Non-pigmented ciliary epithelial cell (primary cell): Measurements from ENCODE around the gene TCP10L.
A peak's percentile ranks its signal among the peaks of the same experiment; 100 is the strongest.
"Not testable (repeated sequence)": the region's sequence is repeated elsewhere in the genome, so short reads cannot be mapped to it uniquely, and the experiment has no call there.

ENCODE experiments used
- DNase-seq: peaks from one replicate; pipeline ENCODE4 v3.0.0-alpha.2; 2010; ENCODE audit warnings: low read depth

TCP10L gene

DNA sequence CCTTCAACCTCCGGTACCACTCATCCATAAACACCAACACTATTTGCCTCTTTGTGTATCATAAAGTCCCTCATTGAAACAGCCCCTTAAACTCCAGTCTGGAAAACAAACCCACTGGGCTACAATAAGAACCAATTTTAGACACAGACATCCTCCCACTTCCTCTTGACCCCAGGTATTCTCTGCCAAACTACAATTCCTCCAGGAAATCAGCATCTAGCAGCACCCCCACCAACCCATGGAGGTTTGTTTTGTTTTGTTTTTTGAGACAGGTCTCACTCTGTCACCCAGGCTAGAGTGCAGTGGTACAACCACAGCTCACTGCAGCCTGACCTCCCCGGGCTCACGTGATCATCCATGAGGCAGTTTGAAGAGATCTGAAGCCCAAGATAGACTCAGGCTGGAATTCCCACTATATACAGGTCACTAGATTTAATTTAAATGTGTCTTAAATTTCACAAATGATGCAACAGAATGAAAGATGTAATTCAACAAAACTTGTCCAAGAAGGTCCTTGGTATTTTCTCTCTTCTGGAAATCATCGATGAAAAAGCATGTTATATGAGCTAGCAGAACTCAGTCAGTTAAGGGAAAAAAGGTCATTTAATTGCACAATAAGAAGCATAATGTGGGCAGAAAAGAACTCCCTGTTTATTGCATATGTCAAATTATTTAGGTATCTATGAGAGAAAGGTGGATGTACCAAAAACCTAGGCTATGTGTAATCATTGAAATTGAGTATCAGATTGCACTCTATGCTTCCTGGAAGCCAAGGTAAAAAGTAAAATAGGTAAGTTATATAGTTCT, 30.3 kb downstream of the TCP10L start:
- DNase-seq = no peak

DNA sequence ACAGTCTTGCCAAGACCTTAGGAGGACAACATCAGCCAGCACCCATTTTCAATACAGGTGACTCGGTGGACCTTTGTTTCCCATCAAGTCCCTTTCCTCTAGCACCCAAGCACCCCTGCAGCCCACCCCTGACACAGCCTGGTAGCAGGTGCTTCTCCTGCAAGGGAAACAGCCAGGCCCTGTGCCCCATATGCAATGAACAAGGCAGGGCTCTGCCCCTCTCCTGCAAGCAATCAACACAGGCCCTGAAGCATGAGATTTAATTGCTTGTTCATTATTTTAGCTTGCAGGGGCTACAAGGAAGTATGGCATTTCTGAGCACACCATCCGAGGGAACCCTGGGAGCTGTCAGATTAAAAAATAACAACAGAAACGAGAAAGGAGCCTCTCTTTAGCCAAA, 35.4 kb downstream of the TCP10L start:
- no peak for DNase-seq

DNA sequence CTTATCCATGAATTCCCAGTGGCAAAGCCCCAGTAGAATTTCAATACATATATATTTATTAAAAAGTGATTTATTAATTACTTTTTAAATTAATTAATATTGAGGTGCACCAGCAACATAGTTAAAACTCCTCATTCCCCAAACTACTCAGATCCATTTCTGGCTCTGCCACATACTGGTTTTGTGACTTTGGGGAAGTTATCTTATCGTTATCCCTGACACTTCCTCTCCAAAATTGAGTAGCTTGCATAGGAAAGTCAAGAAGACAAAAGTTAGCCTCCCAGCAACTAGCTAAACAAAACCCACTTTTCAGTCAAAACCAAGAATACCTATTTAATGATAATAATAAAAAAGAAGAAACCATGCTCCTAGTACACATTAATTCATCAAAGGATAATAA, 35.9 kb downstream of the TCP10L start:
- DNase-seq = no peak

DNA sequence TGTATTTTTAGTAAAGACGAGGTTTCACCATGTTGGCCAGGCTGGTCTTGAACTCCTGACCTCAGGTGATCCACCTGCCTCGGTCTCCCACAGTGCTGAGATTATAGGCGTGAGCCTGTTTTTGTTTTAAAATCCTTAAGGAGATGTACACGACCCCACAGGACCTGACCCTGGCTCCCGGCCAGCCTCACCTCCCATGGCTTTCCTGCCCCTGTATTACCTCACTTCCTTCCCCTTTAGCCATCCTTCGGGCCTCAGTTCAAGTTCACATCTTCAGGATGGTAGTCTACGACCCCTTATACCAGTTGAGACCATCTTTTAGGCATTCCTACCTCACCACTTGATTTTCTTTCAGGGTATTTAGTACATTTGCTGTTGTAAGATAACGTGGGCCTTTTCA, 36.3 kb downstream of the TCP10L start:
- DNase-seq = no peak

DNA sequence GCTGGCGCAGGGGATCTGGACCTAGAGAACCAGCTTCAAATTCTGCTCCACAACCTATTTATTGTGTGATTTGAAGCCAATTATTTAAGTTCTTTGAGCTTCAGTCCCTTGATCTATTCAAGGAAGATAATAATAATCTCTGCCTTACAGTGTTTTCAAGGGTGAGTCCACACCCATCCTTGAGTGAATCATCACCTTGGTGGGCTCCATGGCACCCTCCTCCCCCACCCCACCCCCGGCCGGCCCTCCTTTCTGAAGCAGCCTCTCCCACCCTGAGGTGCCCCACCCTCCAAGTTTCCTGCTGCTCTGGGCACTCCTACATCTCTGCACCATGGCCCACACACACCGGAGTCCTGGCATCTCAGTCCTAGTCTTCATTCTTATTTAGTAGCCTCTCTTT, 38.3 kb downstream of the TCP10L start:
- DNase-seq = no peak

DNA sequence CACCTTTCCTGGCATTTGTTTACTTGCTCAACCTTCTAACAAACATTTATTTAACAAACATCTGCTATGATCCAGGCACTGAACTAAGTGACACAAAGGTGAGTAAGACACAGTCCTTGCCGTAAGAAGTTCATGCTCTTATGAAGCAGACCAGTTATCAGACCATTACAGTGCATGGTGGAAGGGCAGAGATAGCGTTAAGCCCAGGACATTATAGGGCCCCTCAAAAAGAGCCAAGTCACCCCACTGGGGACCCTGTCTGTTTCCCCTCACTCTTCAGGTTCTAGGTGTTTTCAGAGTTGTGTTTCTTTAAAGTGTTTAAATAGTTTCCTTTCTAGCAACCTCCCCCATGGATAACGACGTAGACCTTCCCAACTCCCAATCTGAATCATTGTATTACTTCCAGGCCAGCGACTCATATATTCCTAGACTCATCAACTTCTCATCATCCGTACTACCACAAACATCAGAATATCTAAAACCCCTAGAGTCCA, 39.3 kb downstream of the TCP10L start:
- DNase-seq = peak; percentile 8

DNA sequence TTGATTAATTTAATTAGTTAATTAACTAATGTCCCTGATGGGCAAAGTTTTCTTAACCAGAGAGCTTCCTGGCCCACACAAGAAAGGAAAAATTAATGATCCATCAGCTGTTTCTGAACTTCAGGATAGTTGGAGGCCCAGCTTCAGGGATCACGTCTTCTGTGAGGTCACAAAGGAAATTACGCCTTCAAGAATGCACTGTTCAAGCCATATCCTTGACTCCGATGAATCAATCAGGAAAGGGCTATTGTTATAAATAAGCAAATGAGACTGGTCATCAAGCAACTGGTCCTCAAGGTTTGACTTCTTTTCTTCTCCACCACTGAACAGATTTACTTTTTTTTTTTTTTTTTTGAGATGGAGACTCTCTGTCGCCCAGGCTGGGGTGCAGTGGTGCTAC, 40.6 kb downstream of the TCP10L start:
- DNase-seq = no peak

DNA sequence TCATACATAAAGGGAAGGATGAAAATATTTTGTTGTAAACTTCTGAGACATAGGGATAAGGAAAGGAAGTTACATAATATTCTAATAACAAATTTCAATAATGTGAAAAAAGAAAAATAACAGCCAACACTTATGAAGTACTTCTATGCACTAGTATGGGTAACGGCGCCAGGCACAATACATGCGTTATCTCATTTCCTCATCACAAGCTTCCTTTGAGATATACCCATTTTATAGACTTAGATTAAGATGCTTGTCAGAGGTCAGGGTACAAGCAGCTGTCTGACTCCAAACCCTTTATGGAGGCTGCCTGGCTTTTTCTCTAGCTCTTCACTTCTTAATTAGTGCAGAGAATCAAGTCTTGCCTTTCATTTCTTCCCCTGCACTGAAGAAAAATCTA, 41.3 kb downstream of the TCP10L start:
- DNase-seq = no peak

DNA sequence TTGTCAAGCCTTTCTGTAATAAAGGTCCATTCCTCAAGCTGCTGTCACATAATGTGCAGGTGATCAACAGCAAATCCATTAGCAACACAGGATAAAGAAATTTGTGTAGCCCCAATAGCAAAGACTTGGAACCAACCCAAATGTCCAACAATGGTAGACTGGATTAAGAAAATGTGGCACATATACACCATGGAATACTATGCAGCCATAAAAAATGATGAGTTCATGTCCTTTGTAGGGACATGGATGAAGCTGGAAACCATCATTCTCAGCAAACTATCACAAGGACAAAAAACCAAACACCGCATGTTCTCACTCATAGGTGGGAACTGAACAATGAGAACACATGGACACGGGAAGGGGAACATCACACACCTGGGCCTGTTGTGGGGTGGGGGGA, 42.3 kb downstream of the TCP10L start:
- DNase-seq = not testable (repeated sequence)

DNA sequence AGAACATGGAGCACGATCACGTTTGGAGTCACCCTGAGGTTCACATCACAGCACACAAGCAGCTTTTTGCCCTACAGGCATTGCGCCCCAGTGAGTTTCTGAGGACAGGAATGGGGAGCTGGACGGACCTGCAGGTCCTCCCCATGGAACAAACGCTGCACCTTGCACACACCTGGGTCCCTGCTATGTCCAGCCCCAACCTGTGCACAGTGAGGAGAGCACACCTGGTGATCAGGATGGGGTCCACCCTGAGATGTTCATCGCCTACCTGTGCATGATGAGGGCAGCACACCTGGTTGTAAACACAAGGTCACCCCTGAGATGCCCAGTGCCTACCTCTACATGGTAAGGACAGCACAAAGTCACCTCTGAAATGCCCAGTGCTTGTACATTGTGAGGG, 45.9 kb downstream of the TCP10L start:
- no peak for DNase-seq

DNA sequence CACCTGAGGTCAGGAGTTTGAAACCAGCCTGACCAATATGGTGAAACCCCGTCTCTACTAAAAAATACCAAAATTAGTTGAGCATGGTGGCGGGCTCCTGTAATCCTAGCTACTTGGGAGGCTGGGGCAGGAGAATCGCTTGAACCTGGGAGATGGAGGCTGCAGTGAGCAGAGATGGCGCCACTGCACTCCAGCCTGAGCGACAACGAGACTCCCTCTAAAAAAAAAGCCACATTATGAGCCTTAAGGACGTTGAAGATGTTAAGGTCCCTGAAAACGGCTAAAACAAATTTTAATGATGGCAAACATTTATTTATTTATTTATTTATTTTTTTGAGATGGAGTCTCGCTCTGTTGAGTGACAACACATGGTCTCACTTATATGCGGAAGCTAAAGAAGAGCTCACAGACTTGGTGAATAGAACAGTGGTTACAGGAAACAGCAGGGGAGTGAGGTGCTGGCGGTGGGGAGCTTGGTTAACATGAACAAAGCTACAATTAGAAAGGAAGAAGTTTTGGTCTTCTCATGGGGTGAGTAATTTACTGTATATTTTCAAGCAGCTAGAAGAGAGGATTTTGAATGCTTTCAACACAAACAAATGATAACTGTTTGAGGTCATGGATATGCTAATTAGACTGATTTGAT, 47.1 kb downstream of the TCP10L start:
- DNase-seq = no peak

DNA sequence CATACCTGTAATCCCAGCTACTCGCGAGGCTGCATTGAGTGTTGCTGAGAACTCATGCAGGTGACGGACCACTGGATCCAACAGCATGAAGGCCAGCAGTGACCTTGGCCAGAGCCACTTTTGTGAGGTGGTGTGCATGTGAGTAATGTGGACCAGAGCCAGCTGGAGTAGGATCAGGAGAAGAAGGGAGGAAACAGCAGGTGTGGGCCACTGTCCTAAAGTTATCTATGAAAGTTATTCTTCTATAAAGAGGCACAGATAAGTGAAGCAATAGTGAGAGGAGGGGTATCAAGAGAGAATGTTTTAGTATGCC, 47.8 kb downstream of the TCP10L start:
- no peak for DNase-seq

DNA sequence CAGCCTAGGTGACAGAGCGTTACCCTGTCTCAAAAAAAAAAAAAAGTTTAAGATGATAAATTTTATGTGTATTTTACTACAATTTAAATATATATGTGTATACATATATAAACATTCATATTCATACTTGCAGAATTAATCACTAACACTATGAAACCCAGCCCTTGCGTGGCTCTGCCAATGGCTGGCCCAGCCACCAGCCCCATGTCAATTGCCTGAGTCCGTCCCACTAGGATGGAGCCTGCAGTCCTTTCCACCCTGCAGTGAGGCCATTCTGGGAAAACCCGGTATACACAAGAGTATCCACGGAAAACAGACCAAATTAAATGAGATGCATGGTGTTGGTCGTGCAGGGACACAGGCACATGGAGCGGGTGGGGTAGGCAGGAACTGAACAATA, 49.7 kb downstream of the TCP10L start:
- DNase-seq = no peak

DNA sequence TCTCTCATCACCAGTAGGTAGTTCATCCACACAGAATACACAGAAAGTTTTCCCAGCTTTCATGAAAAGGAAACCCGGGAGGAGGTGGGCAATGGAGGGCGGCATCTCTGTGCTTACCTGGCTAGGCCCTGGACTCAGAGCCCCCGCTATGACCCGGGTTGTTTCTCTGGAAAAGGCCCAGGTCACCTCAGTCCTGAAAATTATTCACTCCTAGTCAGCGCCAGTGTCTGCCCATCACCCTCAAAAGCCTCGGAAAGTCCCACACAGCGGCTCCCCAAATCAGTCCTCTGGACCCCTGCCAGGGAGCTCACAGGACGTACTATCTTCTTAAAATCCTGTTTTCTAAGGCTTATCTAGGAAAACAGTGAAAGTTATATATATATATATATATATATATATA, 51.2 kb downstream of the TCP10L start:
- no peak for DNase-seq

DNA sequence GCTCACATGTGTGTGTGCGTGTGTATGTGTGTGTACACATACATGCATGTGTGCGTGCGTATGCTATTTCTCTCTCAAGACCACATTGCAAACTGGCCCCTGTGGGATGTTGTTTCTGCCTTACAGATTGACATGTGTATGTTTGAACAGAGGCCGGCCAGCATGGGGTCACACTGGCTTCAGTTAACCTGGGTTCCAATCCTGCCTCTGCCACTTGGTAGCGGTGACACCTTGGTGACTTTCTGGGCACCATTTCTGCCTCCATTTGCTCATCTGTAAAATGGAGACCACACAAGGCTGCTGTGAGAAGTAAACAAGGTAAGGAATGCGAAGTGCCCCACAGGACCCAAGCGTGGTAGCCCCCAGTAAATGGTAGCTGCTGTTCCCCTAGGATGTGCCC, 51.7 kb downstream of the TCP10L start:
- DNase-seq = no peak

DNA sequence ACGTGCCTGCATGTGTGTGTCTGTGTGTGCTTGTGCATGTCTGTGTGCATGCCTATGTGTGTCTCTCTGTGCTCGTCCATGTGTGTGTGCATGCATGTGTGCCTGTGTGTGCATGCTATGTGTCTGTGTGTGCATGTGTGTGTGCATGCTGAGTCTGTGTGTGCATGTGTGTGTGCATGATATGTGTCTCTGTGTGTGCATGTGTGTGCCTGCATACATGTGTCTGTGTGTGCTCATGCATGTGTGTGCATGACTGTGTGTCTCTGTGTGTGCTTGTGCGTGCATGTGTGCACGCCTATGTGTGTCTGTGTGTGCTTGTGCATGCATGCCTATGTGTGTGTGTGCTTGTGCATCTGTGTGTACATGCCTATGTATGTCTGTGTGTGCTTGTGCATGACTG, 52.3 kb downstream of the TCP10L start:
- no peak for DNase-seq

DNA sequence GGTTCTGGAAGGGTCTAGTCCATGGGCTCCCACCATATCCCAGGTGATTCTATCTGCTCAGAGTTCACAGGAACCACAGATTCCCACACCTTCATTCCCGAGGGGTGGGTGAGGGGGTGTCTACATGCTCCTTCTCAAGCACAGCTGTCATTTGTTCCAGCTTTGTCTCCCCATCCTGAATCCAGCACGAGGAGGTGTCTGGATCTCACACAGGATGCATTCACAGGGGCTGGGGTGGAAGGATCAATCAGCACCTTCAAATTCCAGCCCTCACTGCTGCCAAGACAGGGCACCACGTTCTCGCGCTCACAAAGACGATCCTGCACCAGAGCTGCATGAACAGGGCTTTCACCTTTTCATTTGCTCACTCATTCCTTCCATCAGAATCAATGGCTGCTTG, 52.7 kb downstream of the TCP10L start:
- no peak for DNase-seq

DNA sequence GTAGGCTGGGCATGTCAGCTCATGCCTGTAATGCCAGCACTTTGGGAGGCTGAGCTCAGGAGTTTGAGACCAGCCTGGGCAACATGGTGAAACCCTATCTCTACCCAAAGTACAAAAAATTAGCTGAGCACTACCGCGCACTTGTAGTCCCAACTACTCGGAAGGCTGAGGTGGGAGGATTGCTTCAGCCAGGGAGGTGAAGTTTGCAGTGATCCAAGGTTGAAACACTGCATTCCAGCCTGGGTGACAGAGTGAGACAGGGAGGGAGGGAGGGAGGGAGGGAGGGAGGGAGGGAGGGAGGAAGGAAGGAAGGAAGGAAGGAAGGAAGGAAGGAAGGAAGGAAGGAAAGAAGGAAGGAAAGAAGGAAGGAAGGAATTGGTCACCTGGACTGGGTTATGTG, 53.8 kb downstream of the TCP10L start:
- DNase-seq = not testable (repeated sequence)

DNA sequence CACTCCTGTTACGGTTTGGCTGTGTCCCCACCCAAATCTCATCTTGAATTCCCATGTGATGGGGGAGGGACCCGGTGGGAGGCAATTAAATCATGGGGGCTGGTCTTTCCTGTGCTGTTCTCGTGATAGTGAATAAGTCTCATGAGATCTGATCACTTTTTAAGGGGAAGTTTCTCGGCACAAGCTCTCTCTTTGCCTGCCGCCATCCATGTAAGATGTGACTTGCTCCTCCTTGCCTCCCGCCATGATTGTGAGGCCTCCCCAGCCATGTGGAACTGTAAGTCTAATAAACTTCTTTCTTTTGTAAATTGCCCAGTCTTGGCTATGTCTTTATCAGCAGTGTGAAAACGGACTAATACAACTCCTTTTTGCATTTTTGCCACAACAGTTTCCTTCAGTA, 54.5 kb downstream of the TCP10L start:
- not testable (repeated sequence) for DNase-seq

DNA sequence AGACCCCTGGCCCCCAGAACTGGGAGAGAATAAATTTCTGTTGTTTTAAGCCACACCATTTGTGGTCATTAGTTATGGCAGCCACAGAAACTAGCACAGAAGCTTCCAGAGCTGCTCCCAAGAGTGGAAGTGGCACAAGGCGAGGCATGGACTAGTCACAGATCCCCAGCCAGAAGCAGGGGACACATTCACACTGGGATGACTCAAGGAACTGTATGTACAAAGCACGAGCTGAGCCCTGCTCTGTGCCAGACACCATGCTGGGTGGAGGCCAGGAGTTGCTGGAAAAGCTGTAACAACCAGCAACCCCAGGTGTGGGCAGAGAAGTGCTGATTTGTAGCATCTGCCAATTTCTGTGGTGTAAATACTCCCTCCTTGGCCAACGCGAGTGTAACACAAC, 55.6 kb downstream of the TCP10L start:
- no peak for DNase-seq

DNA sequence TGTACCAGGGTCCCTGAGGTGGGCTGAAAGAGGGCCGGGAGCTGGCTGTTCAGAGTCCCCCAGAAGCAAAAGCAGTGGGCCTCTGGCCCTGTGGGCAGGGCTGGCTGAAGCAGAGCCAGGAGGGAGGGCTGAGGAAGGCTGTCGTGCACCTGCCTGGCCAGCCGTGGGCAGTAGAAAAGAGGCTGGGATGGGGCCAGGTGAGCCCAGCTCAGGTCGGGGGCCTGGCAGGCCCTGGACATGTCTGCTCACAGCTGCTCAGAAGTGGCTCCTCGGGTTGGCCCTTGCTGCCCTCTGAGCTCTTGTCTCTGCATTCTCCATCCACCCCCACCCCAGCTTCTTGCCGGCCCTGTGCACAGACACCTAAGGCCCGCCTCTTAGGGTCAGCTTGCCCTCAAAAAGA, 60.0 kb downstream of the TCP10L start:
- DNase-seq = no peak

DNA sequence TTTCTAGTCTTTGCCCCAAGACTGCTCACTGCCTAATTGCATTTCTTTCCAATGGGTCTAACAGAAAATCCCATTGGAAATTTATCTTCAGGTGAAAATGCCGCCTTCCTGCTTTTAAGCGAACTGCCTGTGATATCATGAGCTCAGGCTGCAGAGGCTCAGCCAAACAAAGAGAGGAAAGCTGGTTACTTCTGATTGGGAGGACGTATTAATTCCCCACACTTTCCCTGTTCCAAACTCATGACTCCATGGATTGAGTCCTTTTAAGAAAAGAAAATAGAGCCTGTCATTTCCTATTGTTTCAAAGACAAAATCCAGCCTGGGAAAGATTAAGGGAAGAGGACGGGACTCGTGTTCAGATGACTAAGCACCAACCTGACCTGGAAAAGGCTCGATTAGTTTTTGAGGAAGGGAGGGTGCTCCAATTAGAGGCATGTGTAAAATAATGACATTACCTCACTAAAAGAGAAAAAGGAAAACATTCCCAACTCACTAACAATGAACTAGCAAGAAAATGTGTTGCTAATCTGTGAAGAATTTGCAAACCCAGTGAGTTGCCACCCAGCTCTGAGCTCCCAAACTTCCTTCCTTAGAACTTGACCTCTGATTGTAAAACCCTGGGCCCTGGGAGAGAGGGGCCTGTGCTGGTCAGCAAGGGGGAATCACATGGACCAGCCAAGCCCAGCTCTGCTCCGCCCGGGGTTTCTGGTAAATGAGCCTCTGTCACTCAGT, 61.2 kb downstream of the TCP10L start:
- DNase-seq = no peak
